Measurements from ENCODE around the gene BMP7. TPM values are rescaled to one million over a fixed set of nuclear protein-coding genes. Genes with fewer than 3 reads are reported as not detected.

The BMP7 gene
- total RNA-seq, 1 donor from 2014 or later: not detected

GRCh38 chr20:57238089-57238488, 28.4 kb downstream of the BMP7 start:
- no peak overlapping the region for H3K4me3 ChIP-seq (ENCODE audit: low read depth, low read length)
- DNase-seq (ENCODE audit: low read depth): no peak
- no peaks in the 10 kb centered on the region for H3K27me3 ChIP-seq (ENCODE audit: control insufficient read depth, insufficient read depth, low read length)
- TF ChIP-seq CTCF (IDR thresholded peaks at IDR 0.05; ENCODE audit: insufficient read depth, low read length, severe bottlenecking): no peak
- H3K36me3 ChIP-seq (ENCODE audit: control insufficient read depth, insufficient read depth, low read length): no peaks in the 10 kb centered on the region
- FAIRE-seq: no peak

- H3K4me3 ChIP-seq (ENCODE audit: low read depth, low read length): no peak overlapping the region
- no peaks in the 10 kb centered on the region for H3K27me3 ChIP-seq (ENCODE audit: control insufficient read depth, insufficient read depth, low read length)
- FAIRE-seq (no peak), DNase-seq (ENCODE audit: low read depth) (no peak)
- no peaks in the 10 kb centered on the region for H3K36me3 ChIP-seq (ENCODE audit: control insufficient read depth, insufficient read depth, low read length)
- TF ChIP-seq CTCF (IDR thresholded peaks at IDR 0.05; ENCODE audit: insufficient read depth, low read length, severe bottlenecking): no peak
Measured at GRCh38 chr20:57237585-57237953, 28.9 kb downstream of the BMP7 start.

GRCh38 chr20:57236813-57237584, 29.4 kb downstream of the BMP7 start:
- no peak for TF ChIP-seq CTCF (IDR thresholded peaks at IDR 0.05; ENCODE audit: insufficient read depth, low read length, severe bottlenecking)
- DNase-seq (ENCODE audit: low read depth) (no peak), FAIRE-seq (no peak)
- H3K27me3 ChIP-seq (ENCODE audit: control insufficient read depth, insufficient read depth, low read length): no peaks in the 10 kb centered on the region
- H3K4me3 ChIP-seq (ENCODE audit: low read depth, low read length): no peak overlapping the region
- H3K36me3 ChIP-seq (ENCODE audit: control insufficient read depth, insufficient read depth, low read length): no peaks in the 10 kb centered on the region

GRCh38 chr20:57234556-57235251, 31.7 kb downstream of the BMP7 start:
- no peak for DNase-seq (ENCODE audit: low read depth)
- no peaks in the 10 kb centered on the region for H3K27me3 ChIP-seq (ENCODE audit: control insufficient read depth, insufficient read depth, low read length)
- peak; percentile 80 for FAIRE-seq

GRCh38 chr20:57231951-57232428, 34.5 kb downstream of the BMP7 start:
- FAIRE-seq: no peak
- Histone ChIP-seq H3K36me3 (ENCODE audit: control insufficient read depth, insufficient read depth, low read length) (no peaks in the 10 kb centered on the region), H3K27me3 (ENCODE audit: control insufficient read depth, insufficient read depth, low read length) (no peaks in the 10 kb centered on the region), H3K4me3 (ENCODE audit: low read depth, low read length) (no peak overlapping the region)
- TF ChIP-seq CTCF (IDR thresholded peaks at IDR 0.05; ENCODE audit: insufficient read depth, low read length, severe bottlenecking): no peak
- DNase-seq (ENCODE audit: low read depth): no peak

More at GRCh38 chr20:57234556-57235251, 31.7 kb downstream of the BMP7 start:
- no peak overlapping the region for H3K4me3 ChIP-seq (ENCODE audit: low read depth, low read length)
- no peak for TF ChIP-seq CTCF (IDR thresholded peaks at IDR 0.05; ENCODE audit: insufficient read depth, low read length, severe bottlenecking)
- no peaks in the 10 kb centered on the region for H3K36me3 ChIP-seq (ENCODE audit: control insufficient read depth, insufficient read depth, low read length)

Data from bronchial epithelial cell (primary cell).